ENCODE measurements around the gene KCND3. TPM values are rescaled to one million over a fixed set of nuclear protein-coding genes. Genes with fewer than 3 reads are reported as not detected.

Gene KCND3
- total and polyA plus RNA-seq, 2 of the 4 experiments (the other 2 are of a cell fraction), result under 0.01 to 0.03 TPM

GRCh38 chr1:111791776-111792175 lies 197.7 kb downstream of the KCND3 start:
- no peak overlapping the region for H3K56ac ChIP-seq (ENCODE audit: extremely low read depth, insufficient read depth, low read length)
- H2BK120ac ChIP-seq (ENCODE audit: low read depth, low read length), result no peak overlapping the region
- no peak overlapping the region for H3K4me3 ChIP-seq (ENCODE audit: insufficient read depth, low read depth, low read length)
- dilution Hi-C loops (cut with HindIII; ENCODE audit: low sequenced_read_pairs, unreplicated experiment) (no loop called here), in situ Hi-C loops (cut with MboI; ENCODE audit: low sequenced_read_pairs) (no loop called here), intact Hi-C loops (cut with micrococcal nuclease) (loop anchor here (5.0 kb wide), 1 partner anchor 201 kb away; no protein-coding TSS in a partner anchor)
- H2AK9ac ChIP-seq (replicated peaks; ENCODE audit: low read depth, low read length, poor library complexity), result no peak overlapping the region
- no peak overlapping the region for H3K14ac ChIP-seq (replicated peaks; ENCODE audit: low read depth, low read length)
- H3K9me3 ChIP-seq (ENCODE audit: control insufficient read depth, insufficient read depth, low read length), result no peaks in the 10 kb centered on the region
- ChIA-PET POLR2A (ENCODE audit: unreplicated experiment) (no interaction called here), CTCF (no interaction called here)
- H3K27me3 ChIP-seq (ENCODE audit: control insufficient read depth, insufficient read depth, low read length), result peaks cover 32% of the 10 kb centered on the region
- no peak overlapping the region for H3K23ac ChIP-seq (ENCODE audit: low read depth, low read length)
- H3K36me3 ChIP-seq (ENCODE audit: control insufficient read depth, insufficient read depth, low read length), result no peaks in the 10 kb centered on the region
- H4K91ac ChIP-seq (ENCODE audit: insufficient read depth, low read depth, low read length), result no peak overlapping the region
- WGBS, 2 experiments (ENCODE audit: extremely low coverage in 2 of 2, insufficient read length in 1 of 2), result 28% methylated on average over 3 of the region's 6 CpGs; no CpG with 5 or more reads in 1 of the 2 experiments
- no peak overlapping the region for H3K18ac ChIP-seq (ENCODE audit: low read depth, low read length)
- DNase-seq (no peak), ATAC-seq (ENCODE audit: low read depth) (no peak)
- no peak overlapping the region for H3K27ac ChIP-seq (ENCODE audit: insufficient read depth, low read length)
- TF ChIP-seq RCOR1 (IDR thresholded peaks at IDR 0.05; ENCODE audit: insufficient replicate concordance, low read length) (no peak), POLR2A (IDR thresholded peaks at IDR 0.05; ENCODE audit: low read depth, low read length) (no peak), RAD21 (IDR thresholded peaks at IDR 0.05; ENCODE audit: low read length) (no peak), SMC3 (IDR thresholded peaks at IDR 0.05; ENCODE audit: low read depth, low read length) (no peak), MAFK (IDR thresholded peaks at IDR 0.05; ENCODE audit: low read depth, low read length) (no peak), FOS (IDR thresholded peaks at IDR 0.05; ENCODE audit: low read depth, low read length) (no peak), CEBPB (IDR thresholded peaks at IDR 0.05; ENCODE audit: low read depth, low read length) (no peak), CTCF (conservative IDR thresholded peaks at IDR 0.05; ENCODE audit: low read depth, low read length) (no peak), USF2 (IDR thresholded peaks at IDR 0.05; ENCODE audit: low read depth, low read length) (no peak), NFE2L2 (IDR thresholded peaks at IDR 0.05; ENCODE audit: low read depth, low read length) (no peak), RFX5 (IDR thresholded peaks at IDR 0.05; ENCODE audit: low read depth, low read length) (no peak), ELK1 (IDR thresholded peaks at IDR 0.05; ENCODE audit: borderline replicate concordance, low read depth, low read length) (no peak), BHLHE40 (IDR thresholded peaks at IDR 0.05; ENCODE audit: low read depth, low read length) (no peak), MXI1 (IDR thresholded peaks at IDR 0.05; ENCODE audit: borderline replicate concordance, low read depth, low read length) (no peak), MAZ (IDR thresholded peaks at IDR 0.05; ENCODE audit: borderline replicate concordance, low read depth, low read length) (no peak)
- H2BK20ac ChIP-seq (ENCODE audit: low read depth, low read length), result no peak overlapping the region
- BruUV-seq (replicated peaks), result no TSS peak
- H2AK5ac ChIP-seq (ENCODE audit: low read depth, low read length), result no peak overlapping the region
- H4K5ac ChIP-seq (ENCODE audit: low read depth, low read length), result no peak overlapping the region
- H2AFZ ChIP-seq (replicated peaks; ENCODE audit: low read length, poor library complexity), result no peak overlapping the region
- no peaks in the 10 kb centered on the region for H4K20me1 ChIP-seq (ENCODE audit: insufficient read depth, low read length)
- no peak overlapping the region for H4K8ac ChIP-seq (ENCODE audit: low read depth in 2 of 2, low read length in 2 of 2)
- H3K79me1 ChIP-seq (ENCODE audit: low read depth in 1 of 2, low read length in 2 of 2), result no peaks in the 10 kb centered on the region
- H3K9me1 ChIP-seq (ENCODE audit: insufficient read depth, low read length), result no peaks in the 10 kb centered on the region
- H3K4me1 ChIP-seq (ENCODE audit: control insufficient read depth, insufficient read depth, low read length), result peaks cover 2% of the 10 kb centered on the region; the same call in 1 of the 2 replicates
- H3K4ac ChIP-seq (ENCODE audit: low read depth, low read length), result no peak overlapping the region
- H2BK5ac ChIP-seq (ENCODE audit: low read depth, low read length, poor library complexity, severe bottlenecking), result no peak overlapping the region
- H2BK15ac ChIP-seq (ENCODE audit: low read depth, low read length), result no peak overlapping the region
- H3K4me2 ChIP-seq (ENCODE audit: low read depth, low read length), result no peak overlapping the region
- no peak overlapping the region for H3K9ac ChIP-seq (ENCODE audit: low read depth, low read length)

Data from IMR-90 (cell line).